Measurements from ENCODE around the gene YTHDC2. TPM values are rescaled to one million over a fixed set of nuclear protein-coding genes. Genes with fewer than 3 reads are reported as not detected.

Gene YTHDC2
- total and polyA plus RNA-seq, 7 donors: 3.9 to 19.1 (median 11.0) TPM

- ATAC-seq (no peak), DNase-seq (no peak)
- no peak for TF ChIP-seq CTCF (IDR thresholded peaks at IDR 0.05)
- Histone ChIP-seq H3K27me3 (ENCODE audit: insufficient read depth in 3 of 3, low read length in 2 of 3) (peaks cover 0 to 56% (median 10%) of the 10 kb centered on the region in 3 donors), H3K36me3 (ENCODE audit: insufficient read depth in 1 of 2, low read depth in 1 of 2) (no peaks in the 10 kb centered on the region), H3K4me1 (peaks cover 5% of the 10 kb centered on the region), H3K4me3 (no peak overlapping the region), H3K27ac (no peak overlapping the region), H3K9me3 (no peaks in the 10 kb centered on the region)
- WGBS, 3 donors: 97 to 98% (median 98%) methylated on average over 3 of the region's 3 CpGs
- intact Hi-C loops (cut with DNase I): loop anchor here in 1 of 2 donors (10.0 kb wide), 1 partner anchor 96 kb away; no protein-coding TSS in a partner anchor
These were observed 23.2 kb upstream of the YTHDC2 start for GRCh38 chr5:113490317-113490716.

- intact Hi-C loops (cut with DNase I): loop anchor here in 1 of 2 donors (10.0 kb wide), 1 partner anchor 96 kb away; no protein-coding TSS in a partner anchor
- ATAC-seq: no peak
- no peak for DNase-seq
- no peaks in the 10 kb centered on the region for H3K9me3 ChIP-seq
- H3K4me1 ChIP-seq: peaks cover 5% of the 10 kb centered on the region
- 82 to 90% (median 89%) methylated on average over 2 of the region's 2 CpGs for WGBS, 3 donors
- no peak overlapping the region for H3K27ac ChIP-seq
- no peak for TF ChIP-seq CTCF (IDR thresholded peaks at IDR 0.05)
- no peaks in the 10 kb centered on the region for H3K36me3 ChIP-seq (ENCODE audit: insufficient read depth in 1 of 2, low read depth in 1 of 2)
- peaks cover 0 to 50% (median 10%) of the 10 kb centered on the region in 3 donors for H3K27me3 ChIP-seq (ENCODE audit: insufficient read depth in 3 of 3, low read length in 2 of 3)
- H3K4me3 ChIP-seq: no peak overlapping the region
These were observed 22.5 kb upstream of the YTHDC2 start for GRCh38 chr5:113491022-113491421.

GRCh38 chr5:113493446-113493845 is 20.0 kb upstream of the YTHDC2 start:
- Histone ChIP-seq H3K27ac (no peak overlapping the region), H3K9me3 (no peaks in the 10 kb centered on the region), H3K36me3 (ENCODE audit: insufficient read depth in 1 of 2, low read depth in 1 of 2) (no peaks in the 10 kb centered on the region), H3K4me3 (no peak overlapping the region), H3K4me1 (no peaks in the 10 kb centered on the region), H3K27me3 (ENCODE audit: insufficient read depth in 3 of 3, low read length in 2 of 3) (peaks cover 0 to 26% (median 2%) of the 10 kb centered on the region in 3 donors)
- DNase-seq: no peak
- intact Hi-C loops (cut with DNase I): loop anchor here in 1 of 2 donors (10.0 kb wide), 1 partner anchor 99 kb away; no protein-coding TSS in a partner anchor
- WGBS, 3 donors: 85 to 88% (median 87%) methylated on average over 1 of the region's 1 CpG
- no peak for TF ChIP-seq CTCF (IDR thresholded peaks at IDR 0.05)
- ATAC-seq: no peak

GRCh38 chr5:113495422-113495841 is 18.1 kb upstream of the YTHDC2 start:
- no peak overlapping the region for H3K4me3 ChIP-seq
- no peak for TF ChIP-seq CTCF (IDR thresholded peaks at IDR 0.05)
- no peaks in the 10 kb centered on the region for H3K36me3 ChIP-seq (ENCODE audit: insufficient read depth in 1 of 2, low read depth in 1 of 2)
- H3K9me3 ChIP-seq: no peaks in the 10 kb centered on the region
- ATAC-seq: no peak
- H3K4me1 ChIP-seq: no peaks in the 10 kb centered on the region
- DNase-seq: no peak
- H3K27ac ChIP-seq: no peak overlapping the region
- 83 to 96% (median 85%) methylated on average over 1 of the region's 1 CpG for WGBS, 3 donors
- H3K27me3 ChIP-seq (ENCODE audit: insufficient read depth in 3 of 3, low read length in 2 of 3): peaks cover 0 to 6% (median 0%) of the 10 kb centered on the region in 3 donors
- intact Hi-C loops (cut with DNase I): loop anchor here in 1 of 2 donors (10.0 kb wide), 1 partner anchor 101 kb away; no protein-coding TSS in a partner anchor

GRCh38 chr5:113502073-113502472 is 11.4 kb upstream of the YTHDC2 start:
- no peaks in the 10 kb centered on the region for H3K27me3 ChIP-seq (ENCODE audit: insufficient read depth in 3 of 3, low read length in 2 of 3)
- 95 to 98% (median 97%) methylated on average over 3 of the region's 3 CpGs for WGBS, 3 donors

More at GRCh38 chr5:113502073-113502472, 11.4 kb upstream of the YTHDC2 start:
- Histone ChIP-seq H3K4me1 (no peaks in the 10 kb centered on the region), H3K27ac (no peak overlapping the region), H3K36me3 (ENCODE audit: insufficient read depth in 1 of 2, low read depth in 1 of 2) (no peaks in the 10 kb centered on the region), H3K4me3 (no peak overlapping the region), H3K9me3 (no peaks in the 10 kb centered on the region)
- DNase-seq (no peak), ATAC-seq (no peak)
- TF ChIP-seq CTCF (IDR thresholded peaks at IDR 0.05): no peak
- intact Hi-C loops (cut with DNase I): no loop called here
